ENCODE results near the gene DAGLB.
"Not testable (repeated sequence)": the region's sequence is repeated elsewhere in the genome, so short reads cannot be mapped to it uniquely, and the experiment has no call there.

The DAGLB gene

GRCh38 chr7:6460303-6460702, 12.5 kb upstream of the DAGLB start:
- Histone ChIP-seq H3K9ac (ENCODE audit: low read length) (no peak overlapping the region), H3K27ac (ENCODE audit: low read depth, low read length) (no peak overlapping the region), H3K9me3 (ENCODE audit: low read length) (no peaks in the 10 kb centered on the region), H3K36me3 (ENCODE audit: insufficient read depth, low read length) (peaks cover 10% of the 10 kb centered on the region), H3K4me3 (ENCODE audit: low read depth in 1 of 2, low read length in 2 of 2) (no peak overlapping the region), H3K4me1 (ENCODE audit: insufficient read depth, low read length) (no peaks in the 10 kb centered on the region), H3K27me3 (ENCODE audit: control insufficient read depth in 1 of 2, insufficient read depth in 2 of 2, low read length in 2 of 2) (no peaks in the 10 kb centered on the region)

GRCh38 chr7:6458676-6459075, 10.9 kb upstream of the DAGLB start:
- H3K4me1 ChIP-seq (ENCODE audit: insufficient read depth, low read length); H3K36me3 ChIP-seq (ENCODE audit: insufficient read depth, low read length); H3K9me3 ChIP-seq (ENCODE audit: low read length); H3K9ac ChIP-seq (ENCODE audit: low read length); H3K4me3 ChIP-seq (ENCODE audit: low read depth in 1 of 2, low read length in 2 of 2); H3K27ac ChIP-seq (ENCODE audit: low read depth, low read length); H3K27me3 ChIP-seq (ENCODE audit: control insufficient read depth in 1 of 2, insufficient read depth in 2 of 2, low read length in 2 of 2): not testable (repeated sequence)

GRCh38 chr7:6453734-6454133, 6.0 kb upstream of the DAGLB start:
- Histone ChIP-seq H3K9ac (ENCODE audit: low read length) (no peak overlapping the region), H3K27me3 (ENCODE audit: control insufficient read depth in 1 of 2, insufficient read depth in 2 of 2, low read length in 2 of 2) (no peaks in the 10 kb centered on the region), H3K4me1 (ENCODE audit: insufficient read depth, low read length) (no peaks in the 10 kb centered on the region), H3K36me3 (ENCODE audit: insufficient read depth, low read length) (no peaks in the 10 kb centered on the region), H3K27ac (ENCODE audit: low read depth, low read length) (no peak overlapping the region), H3K4me3 (ENCODE audit: low read depth in 1 of 2, low read length in 2 of 2) (no peak overlapping the region), H3K9me3 (ENCODE audit: low read length) (no peaks in the 10 kb centered on the region)

GRCh38 chr7:6451224-6451705, 3.5 kb upstream of the DAGLB start:
- no peak overlapping the region for H3K27ac ChIP-seq (ENCODE audit: low read depth, low read length)
- H3K4me3 ChIP-seq (ENCODE audit: low read depth in 1 of 2, low read length in 2 of 2), result no peak overlapping the region
- H3K4me1 ChIP-seq (ENCODE audit: insufficient read depth, low read length), result peaks cover 6% of the 10 kb centered on the region
- no peaks in the 10 kb centered on the region for H3K9me3 ChIP-seq (ENCODE audit: low read length)
- H3K9ac ChIP-seq (ENCODE audit: low read length), result no peak overlapping the region
- no peaks in the 10 kb centered on the region for H3K27me3 ChIP-seq (ENCODE audit: control insufficient read depth in 1 of 2, insufficient read depth in 2 of 2, low read length in 2 of 2)
- no peaks in the 10 kb centered on the region for H3K36me3 ChIP-seq (ENCODE audit: insufficient read depth, low read length)

- not testable (repeated sequence) for H3K4me3 ChIP-seq (ENCODE audit: low read depth in 1 of 2, low read length in 2 of 2); H3K9me3 ChIP-seq (ENCODE audit: low read length); H3K9ac ChIP-seq (ENCODE audit: low read length); H3K27ac ChIP-seq (ENCODE audit: low read depth, low read length); H3K36me3 ChIP-seq (ENCODE audit: insufficient read depth, low read length); H3K4me1 ChIP-seq (ENCODE audit: insufficient read depth, low read length); H3K27me3 ChIP-seq (ENCODE audit: control insufficient read depth in 1 of 2, insufficient read depth in 2 of 2, low read length in 2 of 2)
Measured at GRCh38 chr7:6450591-6450990, 2.8 kb upstream of the DAGLB start.

- H3K36me3 ChIP-seq (ENCODE audit: insufficient read depth, low read length); H3K9ac ChIP-seq (ENCODE audit: low read length); H3K9me3 ChIP-seq (ENCODE audit: low read length); H3K4me3 ChIP-seq (ENCODE audit: low read depth in 1 of 2, low read length in 2 of 2); H3K27ac ChIP-seq (ENCODE audit: low read depth, low read length); H3K27me3 ChIP-seq (ENCODE audit: control insufficient read depth in 1 of 2, insufficient read depth in 2 of 2, low read length in 2 of 2): not testable (repeated sequence)
- peaks cover 11% of the 10 kb centered on the region for H3K4me1 ChIP-seq (ENCODE audit: insufficient read depth, low read length)
Measured at GRCh38 chr7:6449884-6450283, 2.1 kb upstream of the DAGLB start.

- no peak overlapping the region for H3K9ac ChIP-seq (ENCODE audit: low read length)
- H3K36me3 ChIP-seq (ENCODE audit: insufficient read depth, low read length), result peaks cover 12% of the 10 kb centered on the region
- H3K27me3 ChIP-seq (ENCODE audit: control insufficient read depth in 1 of 2, insufficient read depth in 2 of 2, low read length in 2 of 2), result no peaks in the 10 kb centered on the region
- H3K4me1 ChIP-seq (ENCODE audit: insufficient read depth, low read length), result peaks cover 13% of the 10 kb centered on the region
- H3K9me3 ChIP-seq (ENCODE audit: low read length), result no peaks in the 10 kb centered on the region
- H3K27ac ChIP-seq (ENCODE audit: low read depth, low read length), result no peak overlapping the region
- H3K4me3 ChIP-seq (ENCODE audit: low read depth in 1 of 2, low read length in 2 of 2), result no peak overlapping the region
Measured at GRCh38 chr7:6448943-6449543, 1.3 kb upstream of the DAGLB start.

- Histone ChIP-seq H3K36me3 (ENCODE audit: insufficient read depth, low read length) (peaks cover 17% of the 10 kb centered on the region), H3K27ac (ENCODE audit: low read depth, low read length) (peak overlapping the region; percentile 89), H3K9ac (ENCODE audit: low read length) (peak overlapping the region; percentile 79), H3K4me3 (ENCODE audit: low read depth in 1 of 2, low read length in 2 of 2) (peak overlapping the region; percentile 75 to 96), H3K27me3 (ENCODE audit: control insufficient read depth in 1 of 2, insufficient read depth in 2 of 2, low read length in 2 of 2) (no peaks in the 10 kb centered on the region), H3K9me3 (ENCODE audit: low read length) (no peaks in the 10 kb centered on the region), H3K4me1 (ENCODE audit: insufficient read depth, low read length) (peaks cover 13% of the 10 kb centered on the region)
Measured at GRCh38 chr7:6446838-6447580, 745 bp downstream of the DAGLB start.

- H3K4me3 ChIP-seq (ENCODE audit: low read depth in 1 of 2, low read length in 2 of 2), result no peak overlapping the region
- H3K9ac ChIP-seq (ENCODE audit: low read length), result no peak overlapping the region
- peaks cover 17% of the 10 kb centered on the region for H3K36me3 ChIP-seq (ENCODE audit: insufficient read depth, low read length)
- no peak overlapping the region for H3K27ac ChIP-seq (ENCODE audit: low read depth, low read length)
- no peaks in the 10 kb centered on the region for H3K9me3 ChIP-seq (ENCODE audit: low read length)
- no peaks in the 10 kb centered on the region for H3K27me3 ChIP-seq (ENCODE audit: control insufficient read depth in 1 of 2, insufficient read depth in 2 of 2, low read length in 2 of 2)
- peaks cover 13% of the 10 kb centered on the region for H3K4me1 ChIP-seq (ENCODE audit: insufficient read depth, low read length)
Measured at GRCh38 chr7:6444516-6445269, 3.1 kb downstream of the DAGLB start.

GRCh38 chr7:6443372-6443941, 4.3 kb downstream of the DAGLB start:
- H3K27ac ChIP-seq (ENCODE audit: low read depth, low read length), result no peak overlapping the region
- H3K9ac ChIP-seq (ENCODE audit: low read length), result no peak overlapping the region
- H3K4me3 ChIP-seq (ENCODE audit: low read depth in 1 of 2, low read length in 2 of 2), result no peak overlapping the region
- no peaks in the 10 kb centered on the region for H3K27me3 ChIP-seq (ENCODE audit: control insufficient read depth in 1 of 2, insufficient read depth in 2 of 2, low read length in 2 of 2)
- H3K4me1 ChIP-seq (ENCODE audit: insufficient read depth, low read length), result peaks cover 13% of the 10 kb centered on the region
- H3K9me3 ChIP-seq (ENCODE audit: low read length), result no peaks in the 10 kb centered on the region
- peaks cover 17% of the 10 kb centered on the region for H3K36me3 ChIP-seq (ENCODE audit: insufficient read depth, low read length)

- Histone ChIP-seq H3K27ac (ENCODE audit: low read depth, low read length) (no peak overlapping the region), H3K27me3 (ENCODE audit: control insufficient read depth in 1 of 2, insufficient read depth in 2 of 2, low read length in 2 of 2) (no peaks in the 10 kb centered on the region), H3K9ac (ENCODE audit: low read length) (no peak overlapping the region), H3K4me1 (ENCODE audit: insufficient read depth, low read length) (peaks cover 13% of the 10 kb centered on the region), H3K9me3 (ENCODE audit: low read length) (no peaks in the 10 kb centered on the region), H3K4me3 (ENCODE audit: low read depth in 1 of 2, low read length in 2 of 2) (no peak overlapping the region), H3K36me3 (ENCODE audit: insufficient read depth, low read length) (peaks cover 17% of the 10 kb centered on the region)
Measured at GRCh38 chr7:6442114-6442513, 5.6 kb downstream of the DAGLB start.
